HG03520 (cell line): ENCODE results near the gene LHPP.

Source experiments
- ATAC-seq: cut with Tn5 transposase; IDR thresholded peaks from one replicate; pipeline ENCODE4 v1.9.1; 2021; ENCODE audit warnings: mild to moderate bottlenecking, moderate library complexity; ENCODE audit not compliant: unreplicated experiment

Gene LHPP

DNA sequence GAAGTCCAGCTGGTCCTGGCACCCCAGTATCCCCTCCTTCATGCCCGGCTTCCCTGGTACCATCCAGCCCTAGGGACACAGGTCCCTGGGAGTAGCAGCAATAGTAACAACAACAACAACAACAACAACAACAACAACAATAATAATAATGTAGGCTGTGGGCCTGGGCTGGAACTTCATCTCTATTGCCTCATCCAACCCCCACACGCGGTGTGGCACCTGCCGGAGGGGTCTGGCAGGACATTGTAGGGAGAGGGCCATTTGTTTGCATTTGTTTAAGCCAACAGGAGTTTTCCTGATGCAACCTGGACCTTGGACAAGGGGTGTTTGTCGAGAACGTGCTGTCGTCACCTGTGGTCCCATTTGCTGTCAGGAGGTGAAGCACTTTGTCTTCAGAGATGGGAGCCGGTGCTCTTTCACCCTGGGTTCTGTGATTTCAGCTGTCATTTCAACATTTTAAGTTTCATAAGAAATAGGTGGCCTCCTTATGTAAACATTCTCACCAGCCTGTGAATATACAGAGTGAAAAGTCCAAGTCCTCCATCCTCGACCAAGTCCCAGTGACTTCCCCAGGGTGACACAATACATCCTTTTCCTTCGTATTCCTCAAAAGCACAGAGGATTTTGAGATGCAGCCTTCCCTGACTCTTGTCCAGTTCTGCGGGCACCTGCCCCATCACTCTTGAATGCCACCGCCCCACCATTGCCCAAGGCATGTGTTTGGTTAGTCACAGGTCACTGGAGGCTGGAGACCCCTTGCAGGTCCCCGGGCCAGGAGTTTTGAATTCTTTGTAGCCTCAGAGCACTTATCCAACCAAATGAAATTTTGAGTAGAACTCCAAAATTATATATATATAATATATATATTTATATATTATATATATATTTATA is 9.2 kb downstream of the LHPP start:
- ATAC-seq = no peak

- ATAC-seq = no peak
Observed at GRCh38 chr10:124472071-124472470, 10.4 kb downstream of the LHPP start.

DNA sequence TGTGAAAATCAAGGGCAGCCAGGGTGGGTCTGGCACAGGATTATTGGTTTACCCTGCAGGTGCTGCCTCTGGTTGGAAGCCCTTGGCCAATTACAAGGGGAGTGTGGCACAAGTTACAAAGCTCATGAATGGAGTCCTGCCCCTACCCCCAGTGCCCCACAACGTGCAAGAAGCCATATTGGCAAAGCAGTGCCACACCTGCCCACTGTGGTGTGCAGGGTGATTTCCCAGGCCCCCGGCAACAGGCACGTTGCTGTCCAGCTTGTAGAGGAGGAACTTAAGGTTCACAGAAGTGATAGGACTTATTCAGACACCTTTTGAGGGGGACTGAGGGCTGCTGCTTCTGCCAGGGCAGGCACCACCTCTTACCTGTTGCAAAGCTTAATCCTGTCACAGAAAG is 11.4 kb downstream of the LHPP start:
- ATAC-seq = no peak

- ATAC-seq = no peak
Observed at GRCh38 chr10:124474514-124475070, 13.0 kb downstream of the LHPP start.

DNA sequence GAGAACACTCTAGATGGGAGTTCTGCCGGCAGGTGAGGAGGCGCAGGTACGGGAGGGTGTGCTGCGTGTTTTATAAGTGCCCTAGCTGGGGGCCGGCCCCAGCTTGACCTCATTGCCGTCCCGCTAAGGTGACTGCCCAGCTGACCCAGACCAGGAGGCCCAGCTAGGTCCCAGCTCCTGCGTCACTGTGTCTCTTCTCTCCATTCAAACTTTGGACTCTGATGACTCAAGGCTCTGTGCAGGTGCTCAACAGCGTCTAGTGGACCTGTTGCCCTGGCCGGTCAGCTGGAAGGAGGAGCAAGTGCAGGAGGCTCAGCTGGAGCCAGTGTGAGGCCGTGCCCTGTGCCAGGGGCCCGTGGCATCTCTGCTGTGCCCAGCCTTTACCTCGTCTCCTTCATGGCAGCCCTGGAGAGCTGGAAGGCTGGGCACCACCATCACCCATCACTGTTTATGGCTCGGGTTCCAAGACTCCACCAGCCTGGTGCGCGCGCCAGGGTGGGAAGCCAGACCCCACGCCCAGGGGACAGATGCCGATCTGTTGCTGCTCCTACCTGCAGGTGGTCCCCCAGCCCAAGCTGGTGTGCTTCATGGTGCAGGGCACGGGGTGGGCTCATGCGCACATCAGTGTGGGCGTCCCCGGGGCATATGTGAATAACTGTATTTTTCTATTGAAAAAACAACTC is 14.6 kb downstream of the LHPP start:
- ATAC-seq = no peak

DNA sequence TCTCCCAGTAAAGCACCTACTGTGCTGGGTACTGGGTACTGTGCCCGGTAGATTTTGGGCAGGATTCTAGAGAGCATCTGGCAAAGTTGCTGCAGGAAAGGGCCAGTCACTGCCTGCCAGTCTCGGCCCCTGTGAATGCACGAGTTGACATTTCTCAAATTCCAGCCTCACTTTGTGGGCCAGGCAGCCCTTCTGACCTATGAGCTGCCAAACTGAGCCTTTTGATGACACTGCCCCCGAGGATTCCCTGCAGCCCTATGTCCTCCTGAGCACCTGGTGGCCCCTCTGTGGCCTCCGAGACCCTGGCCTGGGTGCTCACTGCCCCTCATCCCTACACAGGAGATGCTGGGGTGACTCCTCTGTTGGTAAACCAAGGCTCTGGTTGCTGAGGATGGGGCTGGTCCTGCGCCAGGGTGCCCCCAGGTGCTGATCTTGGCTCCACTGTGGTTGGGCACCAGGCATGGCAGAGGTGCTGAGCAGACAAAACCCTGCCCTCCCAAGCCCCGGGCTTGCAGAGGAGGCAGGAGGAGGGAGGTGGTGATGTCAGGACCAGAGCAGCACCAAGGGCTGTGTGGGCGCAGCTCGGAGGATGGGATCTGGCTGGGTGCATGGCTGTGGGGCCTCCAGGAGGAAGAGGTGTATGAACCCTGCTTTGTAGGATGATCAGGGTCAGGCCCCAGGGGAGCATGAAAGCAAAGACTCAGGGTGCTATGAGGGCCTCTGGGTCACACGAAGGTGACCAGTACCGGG is 16.2 kb downstream of the LHPP start:
- no peak for ATAC-seq

DNA sequence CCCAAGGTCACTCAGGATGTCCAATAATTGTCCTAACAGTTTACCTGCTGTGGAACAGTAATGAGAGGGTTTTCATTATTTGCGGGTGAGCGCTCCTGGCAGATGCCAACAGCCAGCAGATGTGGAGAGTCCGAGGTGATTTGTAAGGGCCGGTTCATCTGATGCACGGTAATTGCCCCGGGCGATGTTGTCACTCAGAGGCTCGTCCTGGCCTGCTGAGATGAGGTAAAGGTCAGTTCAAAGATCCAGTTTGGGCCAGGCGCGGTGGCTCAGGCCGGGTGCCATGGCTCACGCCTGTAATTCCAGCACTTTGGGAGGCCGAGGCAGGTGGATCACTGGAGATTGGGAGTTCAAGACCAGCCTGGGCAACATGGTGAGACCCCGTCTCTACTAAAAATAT is 16.9 kb downstream of the LHPP start:
- ATAC-seq = no peak

DNA sequence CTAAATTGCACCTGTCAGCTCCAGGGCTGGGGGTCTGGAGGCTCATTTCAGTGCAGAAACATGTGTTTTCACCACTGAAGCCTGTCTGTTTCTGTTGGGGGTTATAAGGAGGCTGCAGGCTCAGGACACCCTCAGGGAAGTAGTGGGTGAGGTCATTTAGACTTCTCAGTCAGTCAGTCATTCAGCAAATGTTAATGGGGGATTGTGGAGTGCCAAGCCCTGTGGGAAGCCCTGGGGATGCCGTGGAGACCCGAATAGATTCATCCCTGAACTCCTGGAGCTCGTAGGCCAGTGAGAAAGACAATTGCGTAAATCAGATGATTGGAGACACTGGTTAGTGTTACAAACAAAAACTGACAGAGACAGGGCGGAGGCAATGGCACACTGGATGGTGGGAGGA is 19.2 kb downstream of the LHPP start:
- ATAC-seq = no peak

DNA sequence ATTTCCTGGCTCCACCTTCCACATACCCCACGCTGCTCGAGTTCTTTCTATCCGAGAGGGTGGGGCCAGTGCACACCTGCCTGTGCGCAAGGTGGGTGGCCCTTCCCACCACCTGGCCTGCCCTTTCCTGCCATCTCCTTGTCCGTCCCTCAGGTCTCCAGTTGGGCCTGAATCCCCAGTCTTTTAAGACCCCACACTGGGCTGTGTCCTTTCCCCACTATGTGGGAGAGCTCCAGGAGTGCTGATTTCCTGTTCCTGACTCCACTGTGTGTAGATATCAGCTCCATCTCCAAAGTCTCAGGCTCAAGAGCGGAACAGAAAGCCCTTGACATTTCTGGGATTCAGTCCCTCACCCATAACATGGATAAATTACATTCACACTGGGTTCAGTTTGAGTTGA is 20.1 kb downstream of the LHPP start:
- no peak for ATAC-seq

- ATAC-seq = no peak
Observed at GRCh38 chr10:124482236-124482800, 20.7 kb downstream of the LHPP start.

- no peak for ATAC-seq
Observed at GRCh38 chr10:124482876-124483275, 21.3 kb downstream of the LHPP start.

GRCh38 chr10:124484031-124484430 is 22.4 kb downstream of the LHPP start:
- ATAC-seq = no peak

GRCh38 chr10:124484661-124485060 is 23.0 kb downstream of the LHPP start:
- ATAC-seq = no peak

DNA sequence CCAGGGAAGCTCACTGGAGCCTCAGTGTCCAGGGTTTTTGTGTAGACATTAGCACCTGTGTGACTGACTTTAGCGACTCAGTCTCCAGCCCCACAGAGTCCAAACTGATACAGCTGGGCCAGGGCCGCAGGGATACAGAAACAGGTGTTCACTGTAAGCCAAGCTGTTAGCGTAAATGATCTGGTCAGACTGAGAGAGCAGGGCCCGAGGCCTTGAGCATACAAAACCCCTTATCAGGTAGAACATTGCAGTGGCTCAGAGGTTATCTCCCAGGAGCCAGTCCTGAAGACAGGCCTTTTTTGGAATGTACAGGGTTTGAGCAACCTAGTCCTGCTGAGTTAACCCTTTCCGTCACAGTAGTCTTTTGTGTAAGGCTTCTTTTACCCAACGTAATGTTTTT is 25.0 kb downstream of the LHPP start:
- ATAC-seq = no peak

DNA sequence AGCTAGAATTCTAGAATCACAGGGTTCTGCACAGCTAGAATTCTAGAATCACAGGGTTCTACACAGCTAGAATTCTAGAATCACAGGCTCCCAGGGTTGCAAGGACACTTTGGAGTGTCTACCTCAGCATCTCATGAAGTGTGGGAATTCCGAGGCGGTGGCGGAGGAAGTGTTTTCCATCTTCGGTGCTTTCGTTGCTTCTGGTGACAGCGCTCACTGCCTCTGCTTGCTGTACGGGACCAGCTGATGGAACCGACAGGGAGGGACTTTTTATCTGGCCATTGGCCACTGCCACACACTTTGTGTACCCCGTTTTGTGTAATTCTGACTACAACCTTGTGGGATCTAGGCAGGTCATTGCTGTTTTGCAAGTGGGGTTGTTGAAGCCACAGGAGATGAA is 29.5 kb downstream of the LHPP start:
- no peak for ATAC-seq

- no peak for ATAC-seq
Observed at GRCh38 chr10:124492266-124492665, 30.6 kb downstream of the LHPP start.

GRCh38 chr10:124493214-124493882 is 31.7 kb downstream of the LHPP start:
- ATAC-seq = no peak

DNA sequence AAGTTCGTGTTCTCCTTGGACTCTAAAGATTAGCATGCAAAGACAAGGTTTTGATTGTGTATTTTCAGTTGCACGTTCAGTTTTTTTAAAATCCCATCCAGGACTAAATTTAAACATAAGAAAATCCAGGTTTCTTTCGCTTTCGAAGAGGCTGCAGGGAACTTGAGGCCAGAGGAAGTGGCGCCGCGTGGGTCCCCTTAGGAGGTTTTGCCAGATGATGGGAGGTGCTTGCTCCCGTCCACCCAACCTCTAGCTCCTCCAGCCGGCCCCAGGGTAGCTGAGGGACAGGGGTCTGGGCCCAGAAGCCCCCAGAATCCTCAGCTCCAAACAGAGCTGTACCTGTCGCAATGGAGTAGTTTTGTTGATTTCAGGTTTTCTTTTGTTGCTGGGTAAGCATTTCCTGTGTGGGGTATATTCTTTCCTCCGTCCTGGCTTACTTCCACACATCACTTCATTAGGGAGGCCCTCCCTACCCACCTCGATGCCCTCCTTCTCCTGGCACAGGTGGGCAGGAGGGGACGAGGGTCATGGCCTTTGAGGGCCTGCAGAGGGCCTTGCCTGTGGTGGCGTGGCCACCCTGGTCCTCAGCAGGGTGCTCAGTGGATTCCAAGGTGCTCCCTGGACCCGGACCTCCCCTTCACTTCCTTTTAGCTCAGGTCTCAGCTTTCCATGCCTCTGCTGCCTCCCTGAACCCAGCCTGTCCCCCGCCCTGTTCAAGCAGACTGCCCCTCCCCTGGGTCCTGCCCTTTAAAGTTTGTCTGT is 32.6 kb downstream of the LHPP start:
- no peak for ATAC-seq

DNA sequence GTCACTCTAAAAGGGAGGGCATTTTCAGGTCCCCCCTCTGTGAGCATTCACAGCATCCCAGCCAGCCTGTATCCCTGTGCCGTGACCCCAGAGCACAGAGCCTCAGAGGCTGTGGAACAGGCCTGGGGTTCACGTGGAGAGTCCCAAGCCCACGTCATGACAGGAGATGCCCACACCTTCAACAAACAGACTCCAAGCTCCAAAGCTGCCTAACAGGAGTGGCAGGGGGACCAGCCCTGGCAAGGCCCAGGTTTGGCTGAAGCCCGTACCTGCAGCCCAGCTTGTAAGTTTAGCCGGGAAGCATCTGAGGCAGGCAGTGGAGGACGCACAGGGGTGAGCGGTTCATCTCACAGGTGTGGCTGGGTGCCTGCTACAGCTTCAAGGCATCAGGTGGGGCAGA is 33.5 kb downstream of the LHPP start:
- ATAC-seq = no peak

- no peak for ATAC-seq
Observed at GRCh38 chr10:124495725-124496124, 34.1 kb downstream of the LHPP start.
